ENCODE data around the gene UNK. TPM values are rescaled to one million over a fixed set of nuclear protein-coding genes. Genes with fewer than 3 reads are reported as not detected.

Gene UNK
- total RNA-seq, 1 donor from 2014 or later: 16.0 TPM

DNA sequence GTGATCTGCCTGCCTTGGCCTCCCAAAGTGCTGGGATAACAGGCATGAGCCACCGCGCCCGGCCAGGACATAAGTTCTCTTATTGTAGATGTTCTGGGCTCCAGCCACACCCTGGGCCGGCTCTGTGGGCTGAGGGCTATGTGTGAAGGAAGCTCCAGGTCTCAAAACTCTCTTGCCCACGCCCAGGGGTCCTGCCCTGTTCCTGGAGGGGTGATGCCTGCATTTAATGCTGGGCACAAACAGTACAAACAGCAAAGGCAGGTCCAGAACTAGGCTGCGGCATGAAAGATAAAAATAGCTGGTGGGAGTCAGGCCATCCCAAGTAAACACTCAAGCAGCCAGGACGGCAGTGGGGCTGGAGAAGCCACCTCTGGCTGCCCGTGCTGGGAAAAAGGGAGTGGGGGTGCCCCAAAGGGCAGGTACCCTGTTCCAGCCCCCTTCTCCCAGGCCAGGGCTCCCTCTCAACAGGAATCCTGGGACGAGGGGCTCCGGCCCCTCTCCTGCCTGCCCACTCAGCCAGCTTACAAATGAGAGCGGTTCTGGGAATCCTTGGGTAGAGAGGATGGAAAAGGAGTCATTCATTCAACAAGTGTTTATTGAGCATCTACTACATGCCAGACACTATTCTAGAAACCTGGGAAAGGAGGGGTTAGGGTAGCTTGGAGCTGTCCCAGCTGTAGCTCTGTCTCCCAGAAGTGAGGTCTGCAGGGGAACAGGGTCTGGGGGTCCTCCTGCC lies 89.1 kb downstream of the UNK start:
- DNase-seq (ENCODE audit: missing footprints) (no peak), ATAC-seq (no peak)
- intact Hi-C loops (cut with DNase I): no loop called here

DNA sequence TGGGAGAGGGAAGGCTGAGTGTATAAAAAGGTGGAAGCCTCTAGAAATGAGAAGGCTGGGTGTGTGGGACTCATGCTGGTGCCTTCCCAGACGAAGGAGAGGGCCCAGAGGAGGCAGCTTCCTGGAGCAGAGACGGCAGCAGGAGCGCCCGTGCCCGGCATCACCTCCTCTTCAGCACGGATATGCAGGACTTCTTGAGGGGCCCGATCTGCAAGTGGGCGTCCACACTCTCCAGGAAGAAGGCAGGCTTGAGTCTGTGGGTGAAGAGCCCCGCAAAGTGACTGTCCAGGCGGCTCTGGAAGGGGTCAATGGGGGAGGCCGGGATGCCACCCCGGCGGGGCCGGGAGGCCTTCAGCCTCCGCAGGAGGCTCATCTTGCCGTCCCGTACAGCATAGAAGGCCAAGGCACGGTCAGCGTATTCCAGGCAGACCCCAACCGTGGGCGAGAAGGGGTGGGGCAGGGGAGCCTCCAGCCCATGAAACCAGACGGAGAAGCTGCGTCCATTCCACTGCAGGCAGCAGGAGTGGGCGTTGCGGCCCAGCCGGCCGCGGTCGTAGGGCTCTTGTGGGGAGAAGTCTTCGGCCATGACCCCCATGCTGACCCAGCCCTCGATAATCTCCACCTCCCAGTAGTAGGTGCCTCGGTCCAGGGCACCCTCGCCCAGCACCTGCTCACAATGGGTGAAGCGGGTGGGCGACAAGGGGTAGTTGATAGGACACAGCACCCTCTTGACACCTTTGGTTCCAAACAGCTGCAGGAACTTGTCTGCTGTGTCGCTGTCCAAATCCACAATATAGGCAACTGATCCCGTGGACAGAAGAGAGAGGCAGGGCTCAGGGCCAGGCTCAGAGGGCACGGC lies 89.9 kb downstream of the UNK start:
- intact Hi-C loops (cut with DNase I): loop anchor here (5.0 kb wide), 1 partner anchor 97 kb away; a partner anchor contains a TSS
- DNase-seq (ENCODE audit: missing footprints) (no peak), ATAC-seq (no peak)

Small RNA genes lying within 50 kb of the gene (microRNA-seq; reads per million reads assigned to microRNA genes)
- gene MIR4738: not detected

Other genes starting within 250 kb of the UNK start
- 43.7 TPM for gene MYO15B, start 197.0 kb upstream of the UNK start, total RNA-seq
- 11.4 TPM for gene SMIM5, start 151.4 kb upstream of the UNK start, total RNA-seq
- 15.9 TPM for gene RECQL5, start 117.7 kb upstream of the UNK start, total RNA-seq
- gene SAP30BP, start 117.5 kb upstream of the UNK start, total RNA-seq: 47.4 TPM
- 7.5 TPM for gene ITGB4, start 63.3 kb upstream of the UNK start, total RNA-seq
- gene GALK1, start 19.6 kb upstream of the UNK start, total RNA-seq: 23.8 TPM
- gene UNC13D, start 59.6 kb downstream of the UNK start, total RNA-seq: 10.7 TPM
- gene WBP2, start 70.5 kb downstream of the UNK start, total RNA-seq: 151 TPM
- gene TRIM47, start 93.8 kb downstream of the UNK start, total RNA-seq: 39.4 TPM
- gene TRIM65, start 112.1 kb downstream of the UNK start, total RNA-seq: 11.3 TPM
- 115 TPM for gene MRPL38, start 120.1 kb downstream of the UNK start, total RNA-seq
- 3.5 TPM for gene FBF1, start 156.2 kb downstream of the UNK start, total RNA-seq
- 80.9 TPM for gene ACOX1, start 194.4 kb downstream of the UNK start, total RNA-seq
- 9.4 TPM for gene TEN1, start 194.4 kb downstream of the UNK start, total RNA-seq
- 2.2 TPM for gene CDK3, start 216.0 kb downstream of the UNK start, total RNA-seq
- 0.11 TPM for gene EVPL, start 242.5 kb downstream of the UNK start, total RNA-seq

Measured in Right ventricle myocardium inferior (tissue), 1 donor.